GM04504 (cell line): ENCODE measurements around the gene NFATC2IP.
"Not testable (repeated sequence)": the region's sequence is repeated elsewhere in the genome, so short reads cannot be mapped to it uniquely, and the experiment has no call there.

Experiments
- DNase-seq: peaks from one replicate; pipeline ENCODE4 v3.0.0-alpha.2; 2012; ENCODE audit warnings: low read depth

Gene NFATC2IP

GRCh38 chr16:28926284-28926683, 24.5 kb upstream of the NFATC2IP start:
- not testable (repeated sequence) for DNase-seq

DNA sequence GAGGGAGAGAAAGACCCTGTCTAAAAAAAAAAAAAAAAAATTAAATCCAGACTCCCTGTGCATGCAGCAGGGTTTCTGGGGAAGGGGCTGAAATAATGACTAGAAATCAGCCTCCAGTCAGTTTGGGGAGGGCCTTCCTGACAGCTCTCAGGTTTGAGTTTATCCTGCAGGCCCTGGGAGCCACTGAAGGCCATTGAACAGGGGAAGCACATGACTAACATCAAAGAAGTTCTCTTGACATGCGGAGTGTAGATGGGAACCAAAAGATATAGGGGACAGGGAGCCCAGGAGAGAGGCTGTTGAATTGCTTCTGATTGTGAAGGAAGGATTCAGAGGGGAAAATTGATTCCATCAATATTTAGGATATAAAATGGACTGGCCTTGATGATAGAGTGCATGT, 22.9 kb upstream of the NFATC2IP start:
- no peak for DNase-seq

DNA sequence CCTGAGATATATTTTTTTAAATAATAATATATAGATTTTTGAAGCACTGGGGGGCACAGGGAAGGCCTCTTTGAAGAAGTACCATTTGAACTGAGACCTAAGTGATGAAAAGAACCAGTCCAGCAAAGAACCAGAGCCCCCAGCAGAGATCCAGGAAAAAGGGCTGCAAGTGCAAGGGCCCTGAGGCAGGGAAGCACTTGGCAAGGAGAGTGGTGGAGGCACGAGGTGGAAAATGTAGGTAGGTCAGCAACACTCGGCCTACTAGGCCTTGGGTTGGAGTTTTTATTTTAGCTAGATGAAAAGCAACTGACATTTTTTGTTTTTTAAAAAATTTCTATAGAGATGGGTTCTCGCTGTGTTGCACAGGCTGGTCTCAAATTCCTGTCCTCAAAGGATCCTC, 20.5 kb upstream of the NFATC2IP start:
- DNase-seq: no peak

GRCh38 chr16:28930652-28931051, 20.1 kb upstream of the NFATC2IP start:
- DNase-seq: no peak

GRCh38 chr16:28931801-28932225, 18.9 kb upstream of the NFATC2IP start, which contains the start of gene CD19:
TSS of gene CD19 (plus strand) at chr16:28931971. CDS start at chr16:28932001, 30 bp downstream.
- no peak for DNase-seq

DNA sequence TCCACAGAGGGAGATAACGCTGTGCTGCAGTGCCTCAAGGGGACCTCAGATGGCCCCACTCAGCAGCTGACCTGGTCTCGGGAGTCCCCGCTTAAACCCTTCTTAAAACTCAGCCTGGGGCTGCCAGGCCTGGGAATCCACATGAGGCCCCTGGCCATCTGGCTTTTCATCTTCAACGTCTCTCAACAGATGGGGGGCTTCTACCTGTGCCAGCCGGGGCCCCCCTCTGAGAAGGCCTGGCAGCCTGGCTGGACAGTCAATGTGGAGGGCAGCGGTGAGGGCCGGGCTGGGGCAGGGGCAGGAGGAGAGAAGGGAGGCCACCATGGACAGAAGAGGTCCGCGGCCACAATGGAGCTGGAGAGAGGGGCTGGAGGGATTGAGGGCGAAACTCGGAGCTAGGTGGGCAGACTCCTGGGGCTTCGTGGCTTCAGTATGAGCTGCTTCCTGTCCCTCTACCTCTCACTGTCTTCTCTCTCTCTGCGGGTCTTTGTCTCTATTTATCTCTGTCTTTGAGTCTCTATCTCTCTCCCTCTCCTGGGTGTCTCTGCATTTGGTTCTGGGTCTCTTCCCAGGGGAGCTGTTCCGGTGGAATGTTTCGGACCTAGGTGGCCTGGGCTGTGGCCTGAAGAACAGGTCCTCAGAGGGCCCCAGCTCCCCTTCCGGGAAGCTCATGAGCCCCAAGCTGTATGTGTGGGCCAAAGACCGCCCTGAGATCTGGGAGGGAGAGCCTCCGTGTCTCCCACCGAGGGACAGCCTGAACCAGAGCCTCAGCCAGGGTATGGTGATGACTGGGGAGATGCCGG, 18.2 kb upstream of the NFATC2IP start:
- DNase-seq: no peak

DNA sequence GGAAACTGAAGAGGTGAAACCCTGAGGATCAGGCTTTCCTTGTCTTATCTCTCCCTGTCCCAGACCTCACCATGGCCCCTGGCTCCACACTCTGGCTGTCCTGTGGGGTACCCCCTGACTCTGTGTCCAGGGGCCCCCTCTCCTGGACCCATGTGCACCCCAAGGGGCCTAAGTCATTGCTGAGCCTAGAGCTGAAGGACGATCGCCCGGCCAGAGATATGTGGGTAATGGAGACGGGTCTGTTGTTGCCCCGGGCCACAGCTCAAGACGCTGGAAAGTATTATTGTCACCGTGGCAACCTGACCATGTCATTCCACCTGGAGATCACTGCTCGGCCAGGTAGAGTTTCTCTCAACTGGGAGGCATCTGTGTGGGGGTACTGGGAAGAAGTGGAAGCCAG, 17.6 kb upstream of the NFATC2IP start:
- DNase-seq: no peak

- no peak for DNase-seq
Observed at GRCh38 chr16:28935346-28935745, 15.4 kb upstream of the NFATC2IP start.

DNA sequence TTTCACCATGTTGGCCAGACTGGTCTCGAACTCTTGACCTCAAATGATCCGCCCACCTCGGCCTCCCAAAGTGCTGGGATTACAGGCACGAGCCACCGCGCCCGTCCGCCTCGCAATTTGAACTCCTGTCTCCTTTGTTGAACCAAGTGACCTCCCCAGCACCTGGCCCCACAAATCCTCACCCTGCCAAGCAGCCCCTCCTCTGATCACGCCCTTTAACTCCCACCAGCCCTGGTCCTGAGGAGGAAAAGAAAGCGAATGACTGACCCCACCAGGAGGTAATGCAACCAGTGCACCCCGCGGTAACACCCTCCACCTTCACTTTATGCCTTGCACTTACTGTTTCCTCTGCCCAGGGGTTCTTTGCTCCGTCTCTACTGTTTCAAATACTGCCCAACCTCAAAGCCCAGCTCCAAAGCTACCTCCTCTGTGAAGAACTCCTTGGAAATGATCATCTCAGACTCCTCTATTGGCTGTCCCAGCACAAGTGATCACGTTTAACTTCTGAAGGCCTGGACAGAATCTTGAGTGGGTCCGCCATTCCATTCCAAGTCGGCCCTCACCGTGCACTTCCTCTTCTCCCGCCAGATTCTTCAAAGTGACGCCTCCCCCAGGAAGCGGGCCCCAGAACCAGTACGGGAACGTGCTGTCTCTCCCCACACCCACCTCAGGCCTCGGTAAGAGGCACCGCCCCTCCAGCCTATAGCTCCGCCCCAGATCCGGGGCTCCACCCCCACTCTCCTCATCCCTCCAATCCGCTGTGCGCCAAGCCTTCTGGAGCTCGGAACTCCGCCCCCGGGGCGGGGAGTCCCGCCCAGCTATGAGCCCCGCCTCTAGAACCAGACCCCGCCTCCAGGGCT, 14.6 kb upstream of the NFATC2IP start:
- DNase-seq: no peak

GRCh38 chr16:28936784-28937155, 14.0 kb upstream of the NFATC2IP start:
- no peak for DNase-seq

GRCh38 chr16:28937222-28937876, 13.4 kb upstream of the NFATC2IP start:
- DNase-seq: no peak

GRCh38 chr16:28938721-28939120, 12.0 kb upstream of the NFATC2IP start:
- DNase-seq: no peak

DNA sequence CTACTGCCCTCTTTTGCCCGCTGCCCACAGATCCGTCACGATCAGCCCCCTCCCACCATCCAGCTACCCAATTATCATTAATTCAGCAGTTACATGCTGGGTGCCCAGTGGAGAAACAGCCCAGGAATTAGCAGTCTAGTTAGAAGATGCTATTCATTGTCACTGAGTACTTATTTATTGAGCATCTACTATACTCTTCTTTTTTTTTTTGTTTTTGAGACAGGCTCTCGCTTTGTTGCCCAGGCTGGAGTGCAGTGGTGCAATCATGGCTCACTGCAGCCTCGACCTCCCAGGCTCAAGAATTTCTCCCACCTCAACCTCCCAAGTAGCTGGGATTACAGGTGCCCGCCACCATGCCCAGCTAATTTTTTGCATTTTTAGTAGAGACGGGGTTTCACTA, 10.9 kb upstream of the NFATC2IP start:
- not testable (repeated sequence) for DNase-seq

- no peak for DNase-seq
Observed at GRCh38 chr16:28943281-28943680, 7.5 kb upstream of the NFATC2IP start.

- DNase-seq: no peak
Observed at GRCh38 chr16:28946681-28947080, 4.1 kb upstream of the NFATC2IP start.

DNA sequence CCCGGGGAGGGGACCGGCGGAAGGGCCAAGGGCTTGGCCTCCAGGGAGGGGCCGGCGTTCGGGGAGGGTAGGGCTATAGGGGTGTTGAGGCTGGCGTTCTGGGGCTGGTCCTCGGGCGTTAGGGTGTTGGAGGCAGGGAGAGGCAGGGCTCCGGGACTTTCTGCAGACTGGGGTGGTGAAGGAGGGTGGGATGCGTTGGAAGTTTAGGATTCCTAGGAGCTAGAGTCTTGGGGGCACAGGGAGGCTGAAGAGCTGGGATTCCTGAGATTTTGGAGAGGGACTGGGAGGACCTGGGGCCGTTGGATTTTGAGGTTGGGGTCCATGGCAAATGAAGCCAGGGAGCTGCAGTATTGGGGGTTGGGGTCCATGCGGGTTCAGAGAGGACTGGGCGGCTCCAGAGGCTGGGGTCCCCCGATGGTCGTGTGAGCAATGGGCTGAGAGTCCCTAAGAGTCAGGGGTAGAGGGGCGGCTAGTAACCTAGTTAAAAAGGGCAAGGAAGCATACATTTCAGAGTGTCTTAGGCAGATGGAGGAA, 740 bp downstream of the NFATC2IP start:
- no peak for DNase-seq

DNA sequence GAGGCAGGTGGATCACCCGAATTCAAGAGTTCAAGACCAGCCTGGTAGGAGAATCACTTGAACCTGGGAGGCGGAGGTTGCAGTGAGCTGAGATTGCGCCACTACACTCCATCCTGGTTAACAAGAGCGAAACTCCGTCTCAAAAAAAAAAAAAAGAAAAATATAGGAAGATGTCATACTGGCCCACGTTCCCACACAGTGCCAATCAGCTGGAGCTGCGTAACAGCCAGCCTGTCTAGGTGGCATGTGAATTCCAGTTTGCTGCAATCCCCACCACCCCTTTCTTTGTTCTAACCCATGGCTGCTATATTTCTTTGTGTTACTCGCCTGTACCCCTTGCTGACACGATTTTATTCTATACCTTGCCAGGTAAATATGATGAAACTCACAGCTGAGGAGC, 7.5 kb downstream of the NFATC2IP start:
- no peak for DNase-seq

DNA sequence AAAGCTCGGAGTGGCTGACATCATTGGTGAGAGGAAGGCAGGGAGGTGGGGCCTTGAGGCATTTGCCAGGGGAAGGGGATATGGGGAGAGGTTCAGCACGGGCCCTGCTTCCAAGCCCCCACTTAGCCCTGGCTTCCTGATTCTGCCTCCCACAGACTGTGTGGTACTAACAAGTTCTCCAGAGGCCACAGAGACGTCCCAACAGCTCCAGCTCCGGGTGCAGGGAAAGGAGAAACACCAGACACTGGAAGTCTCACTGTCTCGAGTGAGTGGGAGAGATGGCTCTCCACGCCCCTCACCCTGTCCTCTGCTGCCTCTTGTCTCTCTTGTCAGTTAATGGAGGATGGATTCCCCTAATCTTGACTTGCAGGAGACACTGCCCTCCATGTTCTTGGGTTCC, 8.1 kb downstream of the NFATC2IP start:
- no peak for DNase-seq

DNA sequence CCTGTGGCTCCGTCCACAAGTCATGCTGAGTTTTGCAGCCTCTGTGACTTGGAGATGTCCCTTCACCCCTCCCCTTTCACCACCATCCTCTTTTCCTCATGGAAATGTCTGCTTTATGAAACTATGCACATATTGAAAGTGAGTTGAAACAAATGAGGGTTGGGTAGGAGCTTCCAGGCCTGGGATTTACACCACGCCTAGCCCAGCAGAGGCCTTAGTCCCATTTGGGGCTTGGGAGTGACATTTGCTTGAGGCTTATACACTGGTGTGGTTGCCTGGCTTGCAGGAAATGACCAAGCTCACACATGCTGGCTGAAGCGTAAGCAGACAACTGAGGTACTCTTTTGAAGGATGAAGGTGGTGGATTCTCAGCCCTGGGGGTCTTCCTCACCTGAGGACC, 13.3 kb downstream of the NFATC2IP start:
- no peak for DNase-seq

GRCh38 chr16:28964496-28964895, 13.8 kb downstream of the NFATC2IP start:
- DNase-seq: no peak

DNA sequence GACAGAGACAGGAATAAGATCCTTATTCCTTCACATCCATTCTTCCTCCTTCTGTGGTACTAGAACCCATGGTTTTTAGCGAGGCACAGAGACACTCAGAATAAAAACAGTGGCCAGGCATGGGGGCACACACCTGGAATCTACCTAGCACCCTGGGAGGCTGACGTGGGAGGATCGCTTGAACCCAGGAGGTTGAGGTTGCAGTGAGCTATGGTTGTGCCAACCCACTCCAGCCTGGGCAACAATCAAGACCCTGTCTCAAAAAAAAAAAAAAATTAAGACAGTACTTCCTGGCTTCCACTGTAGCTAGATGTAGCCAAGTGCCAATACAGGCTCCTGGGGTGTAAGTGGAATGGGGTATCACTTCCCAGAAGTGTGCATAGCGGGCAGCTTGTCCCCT, 16.4 kb downstream of the NFATC2IP start:
- no peak for DNase-seq

DNA sequence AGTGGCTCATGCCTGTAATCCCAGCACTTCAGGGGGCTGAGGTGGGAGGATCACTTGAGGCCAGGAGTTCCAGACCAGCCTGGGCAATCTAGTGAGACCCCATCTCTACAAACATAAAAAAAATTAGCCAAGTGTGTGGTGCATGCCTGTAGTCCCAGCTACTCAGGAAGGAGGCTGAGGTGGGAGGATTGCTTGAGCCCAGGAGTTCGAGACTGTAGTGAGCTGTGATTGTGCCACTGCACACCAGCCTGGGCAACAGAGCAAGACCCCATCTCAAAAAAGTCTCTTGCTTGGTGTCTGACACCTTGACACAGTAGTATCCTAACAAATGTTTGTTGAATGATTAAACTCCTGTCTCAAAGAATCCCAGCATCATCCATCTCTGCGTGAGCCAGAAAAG, 19.0 kb downstream of the NFATC2IP start:
- DNase-seq: not testable (repeated sequence)
